Smooth muscle cell (in vitro differentiated cells): Measurements from ENCODE around the gene KPNA1. TPM values are rescaled to one million over a fixed set of nuclear protein-coding genes. Genes with fewer than 3 reads are reported as not detected.

Experiments used
- DNase-seq: peaks from one replicate; lab custom pipeline; 2025; ENCODE audit not compliant: unreplicated experiment; lab: John Stamatoyannopoulos, UW
- H2AFZ ChIP-seq: fragments of 200-600 bp; sonication (generic); 2 replicates; pipeline ENCODE4 v1.6.0; 2016; ENCODE audit warnings: antibody characterized with exemption, low read depth, mild to moderate bottlenecking
- H3F3A ChIP-seq: fragments of 200-600 bp; sonication (generic); 2 replicates; pipeline ENCODE4 v1.6.0; 2017; ENCODE audit warnings: antibody characterized with exemption, low read depth
- H3K27ac ChIP-seq: fragments of 200-600 bp; sonication (generic); 2 replicates; pipeline ENCODE4 v1.5.1; 2016; ENCODE audit warnings: low read depth, mild to moderate bottlenecking
- H3K27me3 ChIP-seq: fragments of 200-600 bp; sonication (generic); 2 replicates; pipeline ENCODE4 v1.6.1; 2016; ENCODE audit warnings: low read depth, mild to moderate bottlenecking
- H3K36me3 ChIP-seq: fragments of 200-600 bp; sonication (generic); 2 replicates; pipeline ENCODE4 v1.5.1; 2016; ENCODE audit warnings: low read depth
- H3K4me1 ChIP-seq: fragments of 200-600 bp; sonication (generic); 2 replicates; pipeline ENCODE4 v1.5.1; 2016; ENCODE audit warnings: low read depth
- H3K4me2 ChIP-seq: fragments of 200-600 bp; sonication (generic); 2 replicates; pipeline ENCODE4 v1.6.0; 2016; ENCODE audit warnings: mild to moderate bottlenecking
- H3K4me3 ChIP-seq: fragments of 200-600 bp; sonication (generic); 2 replicates; pipeline ENCODE4 v1.5.1; 2016; ENCODE audit warnings: mild to moderate bottlenecking
- H3K79me2 ChIP-seq: fragments of 200-600 bp; sonication (generic); 2 replicates; pipeline ENCODE4 v1.6.0; 2016; ENCODE audit warnings: low read depth, mild to moderate bottlenecking
- H3K9ac ChIP-seq: fragments of 200-600 bp; sonication (generic); 2 replicates; pipeline ENCODE4 v1.6.0; 2016; ENCODE audit warnings: low read depth
- H3K9me3 ChIP-seq: fragments of 200-600 bp; sonication (generic); replicated peaks from 2 replicates; pipeline ENCODE4 v1.5.1; 2016; ENCODE audit warnings: low read depth
- H4K20me1 ChIP-seq: fragments of 200-600 bp; sonication (generic); 2 replicates; pipeline ENCODE4 v1.6.0; 2016; ENCODE audit warnings: low read depth
- WGBS: methylation state at CpG from one replicate; pipeline ENCODE4 v1.1.7; 2016; ENCODE audit warnings: low lambda C conversion rate; 5-methylcytosine and 5-hydroxymethylcytosine counted together
- polyA plus RNA-seq: library from polyadenylated mRNA; unstranded; fragments of >200 nt; fragmentation: Nextera tagmentation; extraction: Ambion mirVana; gene quantifications from 2 replicates; pipeline ENCODE4 v1.2.1, GENCODE V29; 2016
- total RNA-seq: library from RNA; depleted of rRNA; stranded (reverse); fragments of >200 nt; gene quantifications from 2 replicates; pipeline ENCODE4 v1.2.3, GENCODE V29; 2014
- TF ChIP-seq, protein P1 (sequence below): fragments of 200-600 bp; sonication (generic); IDR thresholded peaks from 2 replicates; pipeline ENCODE4 v1.5.1; 2017; ENCODE audit warnings: borderline replicate concordance, mild to moderate bottlenecking, antibody characterized with exemption; ENCODE audit not compliant: insufficient read depth, poor library complexity, severe bottlenecking

The KPNA1 gene
- total and polyA plus RNA-seq, 2 experiments from 2014 or later = 34.6 to 37.9 TPM

DNA sequence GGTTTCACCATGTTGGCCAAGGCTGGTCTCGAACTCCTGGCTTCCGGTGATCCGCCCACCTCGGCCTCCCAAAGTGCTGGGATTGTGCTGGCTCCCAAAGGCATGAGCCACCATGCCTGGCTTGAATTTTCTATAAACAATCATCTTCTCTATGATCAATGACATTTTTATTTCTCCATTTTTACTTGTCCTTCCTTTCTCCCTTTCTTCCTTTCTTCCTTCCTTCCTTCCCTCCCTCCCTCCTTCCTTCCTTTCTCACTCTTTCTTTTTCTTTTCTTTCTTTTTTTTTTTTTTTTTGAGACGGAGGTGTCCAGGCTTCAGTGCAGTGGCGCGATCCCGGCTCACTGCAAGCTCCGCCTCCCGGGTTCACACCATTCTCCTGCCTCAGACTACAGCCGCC is 8.6 kb upstream of the KPNA1 start:
- WGBS = 91% methylated on average over 11 of the region's 11 CpGs
- no peaks in the 10 kb centered on the region for H3K27me3 ChIP-seq
- TF ChIP-seq, protein P1, sequence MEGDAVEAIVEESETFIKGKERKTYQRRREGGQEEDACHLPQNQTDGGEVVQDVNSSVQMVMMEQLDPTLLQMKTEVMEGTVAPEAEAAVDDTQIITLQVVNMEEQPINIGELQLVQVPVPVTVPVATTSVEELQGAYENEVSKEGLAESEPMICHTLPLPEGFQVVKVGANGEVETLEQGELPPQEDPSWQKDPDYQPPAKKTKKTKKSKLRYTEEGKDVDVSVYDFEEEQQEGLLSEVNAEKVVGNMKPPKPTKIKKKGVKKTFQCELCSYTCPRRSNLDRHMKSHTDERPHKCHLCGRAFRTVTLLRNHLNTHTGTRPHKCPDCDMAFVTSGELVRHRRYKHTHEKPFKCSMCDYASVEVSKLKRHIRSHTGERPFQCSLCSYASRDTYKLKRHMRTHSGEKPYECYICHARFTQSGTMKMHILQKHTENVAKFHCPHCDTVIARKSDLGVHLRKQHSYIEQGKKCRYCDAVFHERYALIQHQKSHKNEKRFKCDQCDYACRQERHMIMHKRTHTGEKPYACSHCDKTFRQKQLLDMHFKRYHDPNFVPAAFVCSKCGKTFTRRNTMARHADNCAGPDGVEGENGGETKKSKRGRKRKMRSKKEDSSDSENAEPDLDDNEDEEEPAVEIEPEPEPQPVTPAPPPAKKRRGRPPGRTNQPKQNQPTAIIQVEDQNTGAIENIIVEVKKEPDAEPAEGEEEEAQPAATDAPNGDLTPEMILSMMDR = no peak
- no peak overlapping the region for H3K9ac ChIP-seq
- H3K4me1 ChIP-seq = no peaks in the 10 kb centered on the region
- H4K20me1 ChIP-seq = no peaks in the 10 kb centered on the region
- H3K79me2 ChIP-seq = no peaks in the 10 kb centered on the region
- H3K4me3 ChIP-seq = no peak overlapping the region
- DNase-seq = no peak
- H3K36me3 ChIP-seq = no peaks in the 10 kb centered on the region
- H2AFZ ChIP-seq = no peak overlapping the region
- H3K9me3 ChIP-seq = no peaks in the 10 kb centered on the region
- H3F3A ChIP-seq = no peaks in the 10 kb centered on the region
- no peak overlapping the region for H3K27ac ChIP-seq
- H3K4me2 ChIP-seq = no peak overlapping the region

DNA sequence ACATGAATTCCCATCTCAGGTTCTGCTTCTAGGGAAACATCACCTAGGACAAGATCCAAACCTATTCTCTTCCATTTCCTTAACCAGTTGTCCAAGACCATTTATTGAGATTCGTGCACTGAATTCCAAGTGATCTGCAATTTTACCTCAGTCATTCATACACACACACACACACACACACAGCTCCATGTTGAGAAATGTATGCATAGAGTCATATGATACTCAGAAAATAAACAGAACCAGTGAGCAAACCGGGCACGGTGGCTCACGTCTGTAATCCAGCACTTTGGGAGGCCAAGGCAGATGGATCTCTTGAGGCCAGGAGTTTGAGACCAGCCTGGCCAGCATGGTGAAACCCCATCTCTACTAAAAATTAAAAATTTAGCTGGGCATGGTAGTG is 6.1 kb upstream of the KPNA1 start:
- Histone ChIP-seq H3K79me2 (no peaks in the 10 kb centered on the region), H3K36me3 (no peaks in the 10 kb centered on the region), H2AFZ (no peak overlapping the region), H3K4me1 (no peaks in the 10 kb centered on the region), H3K27ac (no peak overlapping the region), H3K4me2 (no peak overlapping the region), H3K9ac (no peak overlapping the region), H3K9me3 (no peaks in the 10 kb centered on the region), H3F3A (no peaks in the 10 kb centered on the region), H3K4me3 (no peak overlapping the region), H3K27me3 (no peaks in the 10 kb centered on the region), H4K20me1 (no peaks in the 10 kb centered on the region)
- WGBS = 94% methylated on average over 4 of the region's 4 CpGs
- TF ChIP-seq, protein P1 = no peak
- no peak for DNase-seq

DNA sequence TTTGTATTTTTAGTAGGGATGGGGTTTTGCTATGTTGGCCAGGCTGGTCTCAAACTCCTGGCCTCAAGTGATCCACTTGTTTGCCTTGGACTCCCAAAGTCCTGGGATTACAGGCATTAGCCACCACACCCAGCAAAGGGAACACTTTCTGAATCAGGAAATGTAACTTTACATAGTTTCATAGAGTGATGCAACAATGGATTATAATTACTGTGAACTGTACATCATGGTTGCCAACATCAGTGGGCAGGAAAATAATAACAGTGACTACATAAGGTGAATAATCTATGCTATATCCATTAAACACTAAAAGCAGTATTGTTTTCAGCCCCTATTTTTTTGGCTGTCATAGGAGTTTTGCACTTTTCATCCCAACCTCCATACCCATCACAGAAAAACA is 5.0 kb upstream of the KPNA1 start:
- no peaks in the 10 kb centered on the region for H3K79me2 ChIP-seq
- H4K20me1 ChIP-seq = no peaks in the 10 kb centered on the region
- H2AFZ ChIP-seq = no peak overlapping the region
- H3K4me3 ChIP-seq = no peak overlapping the region
- H3K27ac ChIP-seq = no peak overlapping the region
- no peaks in the 10 kb centered on the region for H3K36me3 ChIP-seq
- DNase-seq = no peak
- H3K4me1 ChIP-seq = no peaks in the 10 kb centered on the region
- TF ChIP-seq, protein P1 = no peak
- H3K9ac ChIP-seq = no peak overlapping the region
- H3K27me3 ChIP-seq = no peaks in the 10 kb centered on the region
- H3K9me3 ChIP-seq = no peaks in the 10 kb centered on the region
- H3F3A ChIP-seq = no peaks in the 10 kb centered on the region
- no peak overlapping the region for H3K4me2 ChIP-seq

DNA sequence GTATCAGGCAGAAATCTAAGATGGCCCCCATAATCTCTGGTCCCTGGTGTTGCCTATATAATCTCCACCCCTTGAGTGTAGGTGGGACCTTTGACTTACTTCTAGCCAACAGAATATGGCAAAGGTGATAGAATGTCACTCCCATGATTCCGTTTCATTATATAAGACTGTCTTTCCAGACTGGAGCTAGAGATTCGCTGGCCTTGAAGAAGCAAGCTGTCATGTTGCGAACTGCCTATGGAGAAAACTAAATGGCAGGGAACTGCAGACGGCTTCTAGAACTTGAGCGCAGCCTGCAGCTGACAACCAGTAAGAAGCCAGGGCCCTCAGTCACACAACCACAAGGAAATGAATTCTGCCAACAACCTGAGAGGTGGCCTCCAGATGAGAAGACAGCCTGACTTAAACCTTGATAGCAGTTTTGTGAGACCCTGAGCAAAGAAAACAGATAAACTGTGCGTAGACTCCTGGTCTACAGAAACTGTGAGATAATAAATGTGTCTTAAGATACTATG is 2.2 kb upstream of the KPNA1 start:
- Histone ChIP-seq H3K79me2 (peaks cover 21% of the 10 kb centered on the region), H3F3A (peaks cover 3% of the 10 kb centered on the region), H3K4me2 (no peak overlapping the region), H3K4me3 (no peak overlapping the region), H3K4me1 (peaks cover 18% of the 10 kb centered on the region), H2AFZ (no peak overlapping the region), H3K9me3 (no peaks in the 10 kb centered on the region), H3K27me3 (no peaks in the 10 kb centered on the region), H4K20me1 (peaks cover 22% of the 10 kb centered on the region), H3K9ac (no peak overlapping the region), H3K27ac (no peak overlapping the region), H3K36me3 (no peaks in the 10 kb centered on the region)
- TF ChIP-seq, protein P1 = no peak
- 86% methylated on average over 6 of the region's 6 CpGs for WGBS
- DNase-seq = no peak
